Measurements from ENCODE around the gene RDX. TPM values are rescaled to one million over a fixed set of nuclear protein-coding genes. Genes with fewer than 3 reads are reported as not detected.

Gene RDX
- total RNA-seq, 4 donors from 2014 or later: 75.7 to 114 (median 106) TPM

DNA sequence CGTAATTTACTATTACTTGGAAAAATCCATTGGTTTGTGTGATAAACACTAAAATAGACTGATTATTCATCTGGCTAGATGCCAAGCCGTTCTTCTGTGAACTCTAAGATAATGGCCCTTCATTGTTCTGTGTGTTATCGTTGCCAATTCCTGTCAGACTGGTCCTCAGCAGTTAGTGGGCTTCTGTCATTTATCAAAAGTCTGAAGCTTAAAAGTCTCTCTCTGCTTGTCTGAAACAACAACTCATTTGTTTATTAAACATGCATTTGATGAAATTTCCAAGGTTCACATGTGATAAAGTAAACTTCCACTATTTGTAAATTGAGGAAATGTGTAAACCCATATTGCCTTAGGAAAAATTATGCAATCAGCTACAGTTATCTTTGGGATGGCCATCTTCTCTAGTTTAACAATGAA, 21.1 kb upstream of the RDX start:
- 21 to 25% methylated on average over 3 of the region's 3 CpGs for WGBS, 2 donors (ENCODE audit: low coverage in 1 of 2)
- TF ChIP-seq POLR2A (IDR thresholded peaks at IDR 0.05) (no peak), EP300 (IDR thresholded peaks at IDR 0.05) (no peak), POLR2AphosphoS5 (IDR thresholded peaks at IDR 0.05) (no peak)
- TF ChIP-seq, protein P1, sequence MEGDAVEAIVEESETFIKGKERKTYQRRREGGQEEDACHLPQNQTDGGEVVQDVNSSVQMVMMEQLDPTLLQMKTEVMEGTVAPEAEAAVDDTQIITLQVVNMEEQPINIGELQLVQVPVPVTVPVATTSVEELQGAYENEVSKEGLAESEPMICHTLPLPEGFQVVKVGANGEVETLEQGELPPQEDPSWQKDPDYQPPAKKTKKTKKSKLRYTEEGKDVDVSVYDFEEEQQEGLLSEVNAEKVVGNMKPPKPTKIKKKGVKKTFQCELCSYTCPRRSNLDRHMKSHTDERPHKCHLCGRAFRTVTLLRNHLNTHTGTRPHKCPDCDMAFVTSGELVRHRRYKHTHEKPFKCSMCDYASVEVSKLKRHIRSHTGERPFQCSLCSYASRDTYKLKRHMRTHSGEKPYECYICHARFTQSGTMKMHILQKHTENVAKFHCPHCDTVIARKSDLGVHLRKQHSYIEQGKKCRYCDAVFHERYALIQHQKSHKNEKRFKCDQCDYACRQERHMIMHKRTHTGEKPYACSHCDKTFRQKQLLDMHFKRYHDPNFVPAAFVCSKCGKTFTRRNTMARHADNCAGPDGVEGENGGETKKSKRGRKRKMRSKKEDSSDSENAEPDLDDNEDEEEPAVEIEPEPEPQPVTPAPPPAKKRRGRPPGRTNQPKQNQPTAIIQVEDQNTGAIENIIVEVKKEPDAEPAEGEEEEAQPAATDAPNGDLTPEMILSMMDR (IDR thresholded peaks at IDR 0.05): no peak
- ATAC-seq: no peak
- no peaks in the 10 kb centered on the region for H3K27me3 ChIP-seq
- no peaks in the 10 kb centered on the region for H3K9me3 ChIP-seq
- H3K27ac ChIP-seq: no peak overlapping the region
- no peaks in the 10 kb centered on the region for H3K36me3 ChIP-seq
- H3K4me3 ChIP-seq: no peak overlapping the region
- H3K4me1 ChIP-seq: no peaks in the 10 kb centered on the region

DNA sequence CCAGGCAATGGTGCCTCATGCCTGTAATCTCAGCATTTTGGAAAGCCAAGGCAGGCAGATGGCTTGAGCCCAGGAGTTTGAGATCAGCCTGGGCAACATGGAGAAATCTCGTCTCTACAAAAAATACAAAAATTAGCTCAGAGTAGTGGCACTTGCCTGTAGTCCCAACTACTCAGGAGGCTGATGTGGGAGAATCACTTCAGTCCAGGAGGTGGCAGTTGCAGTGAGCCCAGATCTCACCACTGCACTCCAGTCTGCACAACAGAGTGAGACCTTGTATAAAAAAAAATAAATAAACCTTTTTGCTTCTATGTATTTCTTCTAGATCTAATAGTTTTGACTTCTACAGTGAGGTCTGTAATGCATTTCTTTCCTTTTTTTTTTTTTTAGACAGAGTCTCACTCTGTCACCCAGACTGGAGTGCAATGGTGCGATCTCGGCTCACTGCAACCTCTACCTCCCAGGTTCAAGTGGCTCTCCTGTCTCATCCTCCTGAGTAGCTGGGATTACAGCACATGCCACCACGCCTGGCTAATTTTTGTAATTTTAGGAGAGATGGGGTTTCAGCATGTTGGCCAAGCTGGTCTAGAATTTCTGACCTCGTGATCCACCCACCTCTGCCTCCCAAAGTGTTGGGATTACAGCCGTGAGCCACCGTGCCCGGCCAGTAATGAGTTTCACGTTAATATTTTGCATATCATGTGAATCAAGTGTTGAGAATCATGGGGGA, 18.1 kb upstream of the RDX start:
- ATAC-seq: no peak
- no peak for TF ChIP-seq POLR2AphosphoS5 (IDR thresholded peaks at IDR 0.05)
- TF ChIP-seq EP300 (IDR thresholded peaks at IDR 0.05): no peak
- no peak for TF ChIP-seq POLR2A (IDR thresholded peaks at IDR 0.05)
- TF ChIP-seq, protein P1 (IDR thresholded peaks at IDR 0.05): no peak
- H3K27ac ChIP-seq: no peak overlapping the region
- H3K4me3 ChIP-seq: no peak overlapping the region
- no peaks in the 10 kb centered on the region for H3K36me3 ChIP-seq
- no peaks in the 10 kb centered on the region for H3K4me1 ChIP-seq
- H3K27me3 ChIP-seq: no peaks in the 10 kb centered on the region
- H3K9me3 ChIP-seq: no peaks in the 10 kb centered on the region
- 87 to 89% methylated on average over 7 to 8 of the region's 9 CpGs for WGBS, 2 donors (ENCODE audit: low coverage in 1 of 2)

DNA sequence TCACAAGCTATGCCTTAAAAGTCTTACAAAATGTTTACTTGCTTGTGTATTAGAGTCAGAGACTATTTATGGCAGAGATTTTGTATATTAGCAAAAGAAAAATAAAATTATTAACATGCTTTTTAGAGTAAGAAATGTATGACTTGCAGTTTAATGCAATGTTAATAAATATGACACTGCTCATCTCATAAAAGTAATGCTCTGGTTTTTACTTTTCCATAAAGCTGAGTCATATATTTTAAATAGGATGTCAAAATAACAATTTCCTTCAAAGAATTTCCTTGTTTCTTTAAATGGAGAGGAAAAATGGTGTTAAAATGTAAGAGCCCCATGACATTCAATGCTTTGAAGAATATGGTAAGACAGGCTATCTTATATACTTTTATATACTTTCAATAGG, 16.3 kb upstream of the RDX start:
- Histone ChIP-seq H3K27me3 (no peaks in the 10 kb centered on the region), H3K9me3 (no peaks in the 10 kb centered on the region), H3K4me3 (no peak overlapping the region), H3K36me3 (no peaks in the 10 kb centered on the region), H3K27ac (no peak overlapping the region), H3K4me1 (no peaks in the 10 kb centered on the region)
- no peak for ATAC-seq
- no peak for TF ChIP-seq POLR2A (IDR thresholded peaks at IDR 0.05)
- no peak for TF ChIP-seq EP300 (IDR thresholded peaks at IDR 0.05)
- TF ChIP-seq, protein P1 (IDR thresholded peaks at IDR 0.05): no peak
- TF ChIP-seq POLR2AphosphoS5 (IDR thresholded peaks at IDR 0.05): no peak

DNA sequence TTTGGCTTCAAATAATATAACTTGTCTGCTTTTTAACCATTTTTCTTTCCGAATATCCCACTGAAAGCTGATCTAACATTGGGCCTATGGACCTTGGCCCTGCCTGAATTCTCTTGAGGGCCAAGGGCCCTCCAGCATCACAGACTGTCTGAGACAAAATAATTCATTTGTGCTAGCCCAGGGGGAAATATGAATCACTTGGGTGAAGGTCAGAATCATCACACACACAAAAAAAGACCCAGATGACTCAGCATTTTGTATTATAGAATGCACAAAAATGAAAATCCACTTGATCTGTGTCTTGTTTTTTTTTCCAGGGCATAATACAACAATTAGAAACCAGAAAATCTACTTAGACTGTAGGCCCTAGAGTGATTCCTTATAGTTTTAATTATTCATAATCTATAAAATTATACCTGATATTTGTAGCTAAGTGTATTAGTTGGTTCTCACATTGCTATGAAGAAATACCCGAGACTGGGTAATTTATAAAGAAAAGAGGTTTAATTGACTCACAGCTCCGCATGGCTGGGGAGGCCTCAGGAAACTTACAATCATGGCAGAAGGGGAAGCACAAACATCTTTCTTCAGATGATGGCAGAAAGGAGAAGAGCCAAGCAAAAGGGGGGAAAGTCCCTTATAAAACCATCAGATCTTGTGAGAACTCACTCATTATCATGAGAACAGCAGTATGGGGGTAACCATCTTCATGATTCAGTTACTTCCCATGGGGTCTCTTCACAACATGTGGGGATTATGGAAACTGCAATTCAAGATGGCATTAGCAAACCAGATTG, 15.6 kb upstream of the RDX start:
- Histone ChIP-seq H3K4me1 (no peaks in the 10 kb centered on the region), H3K27ac (no peak overlapping the region), H3K36me3 (no peaks in the 10 kb centered on the region), H3K9me3 (no peaks in the 10 kb centered on the region), H3K4me3 (no peak overlapping the region), H3K27me3 (no peaks in the 10 kb centered on the region)
- no peak for ATAC-seq
- 62 to 80% methylated on average over 3 of the region's 3 CpGs for WGBS, 2 donors (ENCODE audit: low coverage in 1 of 2)
- no peak for TF ChIP-seq EP300 (IDR thresholded peaks at IDR 0.05)
- TF ChIP-seq POLR2AphosphoS5 (IDR thresholded peaks at IDR 0.05): no peak
- no peak for TF ChIP-seq POLR2A (IDR thresholded peaks at IDR 0.05)
- TF ChIP-seq, protein P1 (IDR thresholded peaks at IDR 0.05): no peak
